ENCODE data around the gene ATP13A2.
"Not testable (repeated sequence)": the region's sequence is repeated elsewhere in the genome, so short reads cannot be mapped to it uniquely, and the experiment has no call there.

Gene ATP13A2

DNA sequence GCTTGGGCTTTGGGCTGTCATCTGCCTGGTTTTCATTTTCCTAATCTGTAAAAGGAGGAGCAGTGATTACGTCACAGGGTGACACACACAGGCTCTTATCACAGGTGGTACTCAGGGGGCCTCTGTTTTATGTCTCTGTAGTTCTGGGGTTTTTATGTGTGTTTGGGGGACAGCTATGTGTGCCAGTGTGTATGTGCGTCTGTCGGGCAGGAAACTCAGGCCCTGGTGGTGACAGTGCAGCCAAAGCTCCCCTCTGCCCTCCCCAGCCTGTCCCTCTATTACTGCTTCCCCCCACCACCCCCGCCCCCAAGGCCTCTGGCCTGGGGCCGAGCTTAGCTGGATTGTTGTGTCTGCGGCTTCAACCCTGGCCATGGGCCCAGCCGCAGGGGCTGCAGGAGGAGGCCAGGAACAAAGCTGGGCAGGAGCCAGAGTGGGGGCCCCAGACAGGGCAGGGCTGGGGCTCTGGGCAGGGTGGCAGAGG is 44.6 kb downstream of the ATP13A2 start:
- Histone ChIP-seq H3K27me3 (ENCODE audit: insufficient read depth, poor library complexity, severe bottlenecking) (no peaks in the 10 kb centered on the region), H3K4me3 (replicated peaks; ENCODE audit: insufficient read depth, low read length) (no peak overlapping the region), H3K27ac (replicated peaks) (no peak overlapping the region)
- no peak for DNase-seq (ENCODE audit: low read depth in 1 of 2, low spot score in 1 of 2)
- TF ChIP-seq POLR2AphosphoS5 (IDR thresholded peaks at IDR 0.05; ENCODE audit: low read depth) (no peak), SPI1 (IDR thresholded peaks at IDR 0.05; ENCODE audit: borderline replicate concordance, low read depth) (no peak), GABPA (IDR thresholded peaks at IDR 0.05; ENCODE audit: low read depth) (no peak)
- TF ChIP-seq, protein P1, sequence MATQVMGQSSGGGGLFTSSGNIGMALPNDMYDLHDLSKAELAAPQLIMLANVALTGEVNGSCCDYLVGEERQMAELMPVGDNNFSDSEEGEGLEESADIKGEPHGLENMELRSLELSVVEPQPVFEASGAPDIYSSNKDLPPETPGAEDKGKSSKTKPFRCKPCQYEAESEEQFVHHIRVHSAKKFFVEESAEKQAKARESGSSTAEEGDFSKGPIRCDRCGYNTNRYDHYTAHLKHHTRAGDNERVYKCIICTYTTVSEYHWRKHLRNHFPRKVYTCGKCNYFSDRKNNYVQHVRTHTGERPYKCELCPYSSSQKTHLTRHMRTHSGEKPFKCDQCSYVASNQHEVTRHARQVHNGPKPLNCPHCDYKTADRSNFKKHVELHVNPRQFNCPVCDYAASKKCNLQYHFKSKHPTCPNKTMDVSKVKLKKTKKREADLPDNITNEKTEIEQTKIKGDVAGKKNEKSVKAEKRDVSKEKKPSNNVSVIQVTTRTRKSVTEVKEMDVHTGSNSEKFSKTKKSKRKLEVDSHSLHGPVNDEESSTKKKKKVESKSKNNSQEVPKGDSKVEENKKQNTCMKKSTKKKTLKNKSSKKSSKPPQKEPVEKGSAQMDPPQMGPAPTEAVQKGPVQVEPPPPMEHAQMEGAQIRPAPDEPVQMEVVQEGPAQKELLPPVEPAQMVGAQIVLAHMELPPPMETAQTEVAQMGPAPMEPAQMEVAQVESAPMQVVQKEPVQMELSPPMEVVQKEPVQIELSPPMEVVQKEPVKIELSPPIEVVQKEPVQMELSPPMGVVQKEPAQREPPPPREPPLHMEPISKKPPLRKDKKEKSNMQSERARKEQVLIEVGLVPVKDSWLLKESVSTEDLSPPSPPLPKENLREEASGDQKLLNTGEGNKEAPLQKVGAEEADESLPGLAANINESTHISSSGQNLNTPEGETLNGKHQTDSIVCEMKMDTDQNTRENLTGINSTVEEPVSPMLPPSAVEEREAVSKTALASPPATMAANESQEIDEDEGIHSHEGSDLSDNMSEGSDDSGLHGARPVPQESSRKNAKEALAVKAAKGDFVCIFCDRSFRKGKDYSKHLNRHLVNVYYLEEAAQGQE (IDR thresholded peaks at IDR 0.05; ENCODE audit: insufficient replicate concordance, low read depth) = no peak
- TF ChIP-seq, protein P2, sequence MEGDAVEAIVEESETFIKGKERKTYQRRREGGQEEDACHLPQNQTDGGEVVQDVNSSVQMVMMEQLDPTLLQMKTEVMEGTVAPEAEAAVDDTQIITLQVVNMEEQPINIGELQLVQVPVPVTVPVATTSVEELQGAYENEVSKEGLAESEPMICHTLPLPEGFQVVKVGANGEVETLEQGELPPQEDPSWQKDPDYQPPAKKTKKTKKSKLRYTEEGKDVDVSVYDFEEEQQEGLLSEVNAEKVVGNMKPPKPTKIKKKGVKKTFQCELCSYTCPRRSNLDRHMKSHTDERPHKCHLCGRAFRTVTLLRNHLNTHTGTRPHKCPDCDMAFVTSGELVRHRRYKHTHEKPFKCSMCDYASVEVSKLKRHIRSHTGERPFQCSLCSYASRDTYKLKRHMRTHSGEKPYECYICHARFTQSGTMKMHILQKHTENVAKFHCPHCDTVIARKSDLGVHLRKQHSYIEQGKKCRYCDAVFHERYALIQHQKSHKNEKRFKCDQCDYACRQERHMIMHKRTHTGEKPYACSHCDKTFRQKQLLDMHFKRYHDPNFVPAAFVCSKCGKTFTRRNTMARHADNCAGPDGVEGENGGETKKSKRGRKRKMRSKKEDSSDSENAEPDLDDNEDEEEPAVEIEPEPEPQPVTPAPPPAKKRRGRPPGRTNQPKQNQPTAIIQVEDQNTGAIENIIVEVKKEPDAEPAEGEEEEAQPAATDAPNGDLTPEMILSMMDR (IDR thresholded peaks at IDR 0.05; ENCODE audit: insufficient read depth, low read length) = no peak

DNA sequence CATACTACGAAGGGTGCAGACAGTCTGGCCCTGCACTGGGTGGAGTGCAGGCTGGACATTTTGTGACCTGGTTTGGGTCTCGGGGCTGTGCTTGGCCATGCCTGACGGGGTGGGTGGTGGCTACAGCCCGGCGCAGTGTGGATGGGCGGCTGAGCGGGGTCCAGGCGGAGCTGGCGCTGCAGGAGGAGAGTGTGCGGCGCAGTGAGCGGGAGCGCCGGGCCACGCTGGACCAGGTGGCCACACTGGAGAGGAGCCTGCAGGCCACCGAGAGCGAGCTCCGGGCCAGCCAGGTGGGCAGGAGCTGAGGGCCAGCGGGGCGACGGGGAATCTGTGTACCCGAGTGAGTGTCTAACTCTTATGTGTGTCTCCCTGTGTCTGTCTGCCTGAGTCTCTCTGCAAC is 45.4 kb downstream of the ATP13A2 start:
- no peak overlapping the region for H3K4me3 ChIP-seq (replicated peaks; ENCODE audit: insufficient read depth, low read length)
- H3K27me3 ChIP-seq (ENCODE audit: insufficient read depth, poor library complexity, severe bottlenecking) = no peaks in the 10 kb centered on the region
- DNase-seq (ENCODE audit: low read depth in 1 of 2, low spot score in 1 of 2) = no peak
- no peak for TF ChIP-seq SPI1 (IDR thresholded peaks at IDR 0.05; ENCODE audit: borderline replicate concordance, low read depth)
- TF ChIP-seq, protein P1 (IDR thresholded peaks at IDR 0.05; ENCODE audit: insufficient replicate concordance, low read depth) = no peak
- TF ChIP-seq, protein P2 (IDR thresholded peaks at IDR 0.05; ENCODE audit: insufficient read depth, low read length) = no peak
- no peak for TF ChIP-seq POLR2AphosphoS5 (IDR thresholded peaks at IDR 0.05; ENCODE audit: low read depth)
- no peak for TF ChIP-seq GABPA (IDR thresholded peaks at IDR 0.05; ENCODE audit: low read depth)
- no peak overlapping the region for H3K27ac ChIP-seq (replicated peaks)

DNA sequence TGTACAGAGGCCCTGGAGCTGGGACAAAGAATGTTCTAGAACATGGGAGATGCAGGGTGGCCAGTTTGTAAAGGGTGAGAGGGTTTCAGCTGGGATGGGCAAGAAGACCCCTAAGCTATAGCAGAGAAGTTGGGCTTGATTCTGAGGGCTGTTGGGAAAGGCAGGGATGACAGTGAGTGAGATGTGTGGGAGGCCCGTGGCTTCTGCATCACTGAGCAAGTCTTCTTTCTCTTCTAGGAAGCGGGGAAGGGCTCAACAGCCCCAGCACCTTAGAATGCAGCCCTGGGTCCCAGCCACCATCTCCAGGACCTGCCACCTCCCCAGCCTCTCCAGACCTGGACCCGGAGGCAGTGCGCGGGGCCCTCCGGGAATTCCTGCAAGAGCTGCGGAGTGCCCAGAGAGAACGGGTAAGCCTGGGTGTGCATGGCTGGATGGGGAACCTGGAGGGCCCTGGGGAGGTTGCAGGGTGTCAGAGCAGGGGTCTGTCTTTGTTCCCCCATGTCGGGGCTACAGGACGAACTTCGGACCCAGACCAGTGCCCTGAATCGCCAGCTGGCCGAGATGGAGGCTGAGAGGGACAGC is 46.2 kb downstream of the ATP13A2 start:
- TF ChIP-seq, protein P1 (IDR thresholded peaks at IDR 0.05; ENCODE audit: insufficient replicate concordance, low read depth) = no peak
- TF ChIP-seq GABPA (IDR thresholded peaks at IDR 0.05; ENCODE audit: low read depth) = no peak
- TF ChIP-seq, protein P2 (IDR thresholded peaks at IDR 0.05; ENCODE audit: insufficient read depth, low read length) = no peak
- TF ChIP-seq SPI1 (IDR thresholded peaks at IDR 0.05; ENCODE audit: borderline replicate concordance, low read depth) = no peak
- TF ChIP-seq POLR2AphosphoS5 (IDR thresholded peaks at IDR 0.05; ENCODE audit: low read depth) = no peak
- no peaks in the 10 kb centered on the region for H3K27me3 ChIP-seq (ENCODE audit: insufficient read depth, poor library complexity, severe bottlenecking)
- no peak overlapping the region for H3K27ac ChIP-seq (replicated peaks)
- no peak overlapping the region for H3K4me3 ChIP-seq (replicated peaks; ENCODE audit: insufficient read depth, low read length)
- no peak for DNase-seq (ENCODE audit: low read depth in 1 of 2, low spot score in 1 of 2)

DNA sequence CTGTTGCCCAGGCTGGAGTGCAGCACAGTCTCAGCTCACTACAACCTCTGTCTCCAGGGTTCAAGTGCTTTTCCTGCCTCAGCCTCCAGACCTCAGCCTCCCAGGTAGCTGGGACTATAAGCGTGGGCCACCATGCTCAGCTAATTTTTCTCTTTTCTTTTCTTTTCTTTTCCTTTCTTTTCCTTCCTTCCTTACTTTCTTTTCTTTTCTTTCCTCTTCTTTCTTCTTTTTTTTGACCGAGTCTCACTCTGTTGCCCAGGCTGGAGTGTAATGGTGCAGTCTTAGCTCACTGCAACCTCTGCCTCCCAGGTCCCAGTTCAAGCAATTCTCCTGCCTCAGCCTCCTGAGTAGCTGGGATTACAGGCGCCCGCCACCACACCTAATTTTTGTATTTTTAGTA is 47.6 kb downstream of the ATP13A2 start:
- DNase-seq (ENCODE audit: low read depth in 1 of 2, low spot score in 1 of 2); H3K4me3 ChIP-seq (replicated peaks; ENCODE audit: insufficient read depth, low read length); H3K27ac ChIP-seq (replicated peaks); H3K27me3 ChIP-seq (ENCODE audit: insufficient read depth, poor library complexity, severe bottlenecking): not testable (repeated sequence)

All from HL-60 (cell line).